Measurements from ENCODE around the gene SPG7.

The SPG7 gene

DNA sequence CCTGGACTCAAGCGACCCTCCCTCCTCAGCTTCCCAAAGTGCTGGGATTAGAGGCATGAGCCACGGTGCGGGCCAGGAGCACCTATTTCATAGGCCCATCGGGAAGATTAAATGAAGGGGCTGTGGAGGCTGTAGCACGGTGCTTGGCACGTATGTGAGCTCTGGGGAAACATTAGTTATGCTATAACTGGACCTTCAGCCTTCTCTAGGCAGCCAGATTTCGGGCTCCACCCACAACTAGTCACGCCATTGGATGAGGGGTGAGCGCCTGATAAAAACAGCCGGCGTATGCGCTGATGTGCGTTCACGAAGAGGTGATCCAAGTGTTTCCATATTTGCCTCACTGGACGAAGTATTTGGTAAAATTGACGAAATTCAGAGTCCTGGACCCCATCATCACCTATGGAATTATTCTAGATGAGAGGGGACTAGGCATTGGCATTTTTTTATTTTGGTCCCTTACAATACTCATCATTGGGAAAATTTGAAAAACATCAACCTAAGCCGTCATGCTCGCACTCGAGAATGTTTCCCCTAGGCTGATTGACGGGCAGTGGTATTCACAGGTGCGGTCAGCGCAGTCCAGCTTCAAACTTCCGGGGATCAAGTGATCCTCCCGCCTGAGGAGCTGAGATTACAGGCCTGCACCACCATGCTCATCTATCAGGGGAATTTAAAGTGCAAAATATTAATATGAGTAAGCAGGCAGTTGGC, 16.1 kb upstream of the SPG7 start:
- TF ChIP-seq, protein P1, sequence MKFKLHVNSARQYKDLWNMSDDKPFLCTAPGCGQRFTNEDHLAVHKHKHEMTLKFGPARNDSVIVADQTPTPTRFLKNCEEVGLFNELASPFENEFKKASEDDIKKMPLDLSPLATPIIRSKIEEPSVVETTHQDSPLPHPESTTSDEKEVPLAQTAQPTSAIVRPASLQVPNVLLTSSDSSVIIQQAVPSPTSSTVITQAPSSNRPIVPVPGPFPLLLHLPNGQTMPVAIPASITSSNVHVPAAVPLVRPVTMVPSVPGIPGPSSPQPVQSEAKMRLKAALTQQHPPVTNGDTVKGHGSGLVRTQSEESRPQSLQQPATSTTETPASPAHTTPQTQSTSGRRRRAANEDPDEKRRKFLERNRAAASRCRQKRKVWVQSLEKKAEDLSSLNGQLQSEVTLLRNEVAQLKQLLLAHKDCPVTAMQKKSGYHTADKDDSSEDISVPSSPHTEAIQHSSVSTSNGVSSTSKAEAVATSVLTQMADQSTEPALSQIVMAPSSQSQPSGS (tag by site-specific recombination; IDR thresholded peaks at IDR 0.05; ENCODE audit: low read depth): no peak
- TF ChIP-seq ZNF239 (tag by site-specific recombination; IDR thresholded peaks at IDR 0.05) (no peak), KLF10 (tag by site-specific recombination; IDR thresholded peaks at IDR 0.05) (no peak), ZNF174 (tag by site-specific recombination; IDR thresholded peaks at IDR 0.05) (no peak), ZSCAN16 (tag by site-specific recombination; IDR thresholded peaks at IDR 0.05) (no peak), ZNF221 (tag by site-specific recombination; IDR thresholded peaks at IDR 0.05; ENCODE audit: borderline replicate concordance) (no peak), WT1 (tag by site-specific recombination; IDR thresholded peaks at IDR 0.05) (no peak), TSHZ1 (tag by site-specific recombination; IDR thresholded peaks at IDR 0.05; ENCODE audit: borderline replicate concordance) (no peak), ZNF19 (tag by site-specific recombination; IDR thresholded peaks at IDR 0.05; ENCODE audit: low read depth) (no peak), ZNF518A (tag by site-specific recombination; conservative IDR thresholded peaks at IDR 0.05; ENCODE audit: low read depth) (no peak)
- POLR2A ChIA-PET: no interaction called here
- H3K36me3 ChIP-seq (ENCODE audit: control insufficient read depth in 2 of 2, insufficient read depth in 1 of 2, low read length in 2 of 2): no peaks in the 10 kb centered on the region; a peak in 1 of 3 replicates
- CTCF ChIA-PET: interaction anchor here (0.7 kb wide), 1 partner anchor 749 kb away, joined by 3 read pairs; no protein-coding TSS in a partner anchor
- H3K4me1 ChIP-seq (ENCODE audit: control insufficient read depth, insufficient read depth, low read length): peaks cover 10% of the 10 kb centered on the region
- H3K9me3 ChIP-seq (ENCODE audit: control insufficient read depth, insufficient read depth, low read depth, low read length): no peaks in the 10 kb centered on the region
- peak overlapping the region; percentile 81; the same call in 1 of the 2 replicates for H3K4me3 ChIP-seq (ENCODE audit: low read depth, low read length)
- no peak overlapping the region for H3K27ac ChIP-seq (ENCODE audit: extremely low read depth, low read depth, low read length)

DNA sequence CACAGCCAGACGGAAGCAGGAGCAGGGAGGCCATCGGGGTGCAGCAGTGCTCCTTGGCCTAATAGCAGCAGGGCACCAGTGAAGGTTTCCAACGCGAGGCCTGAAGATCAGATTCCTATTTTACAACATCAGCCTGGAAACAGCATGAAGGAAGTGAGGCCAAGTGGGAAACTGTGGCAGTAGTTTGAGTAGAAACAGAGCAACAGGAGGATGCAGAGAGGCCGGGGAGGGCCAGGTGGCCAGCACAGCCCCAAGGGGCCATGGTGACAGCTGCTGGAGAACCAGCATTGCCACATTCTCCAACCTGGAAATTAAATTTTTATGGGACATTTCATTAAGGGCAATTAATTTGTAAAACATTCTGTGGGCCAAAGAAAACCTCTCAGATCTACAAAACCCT, 14.4 kb upstream of the SPG7 start:
- Histone ChIP-seq H3K4me3 (ENCODE audit: low read depth, low read length) (no peak overlapping the region), H3K36me3 (ENCODE audit: control insufficient read depth in 2 of 2, insufficient read depth in 1 of 2, low read length in 2 of 2) (no peaks in the 10 kb centered on the region; a peak in 1 of 3 replicates), H3K4me1 (ENCODE audit: control insufficient read depth, insufficient read depth, low read length) (peaks cover under 1% of the 10 kb centered on the region; the same call in 1 of the 2 replicates), H3K27ac (ENCODE audit: extremely low read depth, low read depth, low read length) (no peak overlapping the region), H3K9me3 (ENCODE audit: control insufficient read depth, insufficient read depth, low read depth, low read length) (no peaks in the 10 kb centered on the region)
- ChIA-PET CTCF (no interaction called here), POLR2A (interaction anchor here (2.0 kb wide), 1 partner anchor 14 kb away, joined by 10 read pairs; the partner anchor contains the start of gene SPG7)
- TF ChIP-seq SCRT2 (tag by site-specific recombination; IDR thresholded peaks at IDR 0.05): 0 out of 2 replicates have a peak, but pooled peaks have one; percentile 17
- TF ChIP-seq ZSCAN23 (tag by site-specific recombination; IDR thresholded peaks at IDR 0.05): no peak
- TF ChIP-seq ZNF214 (tag by site-specific recombination; IDR thresholded peaks at IDR 0.05; ENCODE audit: borderline replicate concordance): no peak

Data from HEK293 (cell line).